ENCODE data around the gene CYP4X1. TPM values are rescaled to one million over a fixed set of nuclear protein-coding genes. Genes with fewer than 3 reads are reported as not detected.
"Not testable (repeated sequence)": the region's sequence is repeated elsewhere in the genome, so short reads cannot be mapped to it uniquely, and the experiment has no call there.

The CYP4X1 gene
- total RNA-seq, 1 experiment from 2014 or later = not detected

GRCh38 chr1:46983830-46984586 lies 39.5 kb upstream of the CYP4X1 start:
- CTCF ChIA-PET = no interaction called here

DNA sequence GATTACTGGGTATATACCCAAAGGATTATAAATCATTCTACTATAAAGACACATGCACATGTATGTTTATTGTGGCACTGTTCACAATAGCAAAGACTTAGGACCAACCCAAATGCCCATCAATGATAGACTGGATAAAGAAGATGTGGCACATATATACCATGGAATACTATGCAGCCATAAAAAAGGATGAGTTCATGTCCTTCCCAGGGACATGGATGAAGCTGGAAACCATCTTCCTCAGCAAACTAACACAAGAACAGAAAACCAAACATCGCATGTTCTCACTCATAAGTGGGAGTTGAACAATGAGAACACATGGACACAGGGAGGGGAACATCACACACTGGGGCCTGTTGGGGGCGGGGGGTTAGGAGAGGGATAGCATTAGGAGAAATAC lies 32.9 kb upstream of the CYP4X1 start:
- BruUV-seq (replicated peaks); CTCF ChIA-PET; H3K9me2 ChIP-seq (ENCODE audit: insufficient read depth); intact Hi-C loops (cut with micrococcal nuclease); H3K27me3 ChIP-seq (ENCODE audit: insufficient read depth, low read length); H3K27ac ChIP-seq (ENCODE audit: low read depth, low read length); H3K9ac ChIP-seq (ENCODE audit: low read length); ATAC-seq; H3K9me3 ChIP-seq (ENCODE audit: control insufficient read depth in 1 of 2, insufficient read depth in 1 of 2, low read depth in 1 of 2, low read length in 2 of 2); POLR2A ChIA-PET; H3K4me1 ChIP-seq (ENCODE audit: control insufficient read depth in 1 of 2, insufficient read depth in 2 of 2, low read length in 2 of 2); H3K79me2 ChIP-seq (ENCODE audit: insufficient read depth, low read length); H3K36me3 ChIP-seq (ENCODE audit: control insufficient read depth in 1 of 2, insufficient read depth in 2 of 2, low read length in 2 of 2); RAD21 ChIA-PET (ENCODE audit: low non-redundant PET in 1 of 2, low total read pairs in 2 of 2, uncharacterized antibody in 2 of 2, unreplicated experiment in 2 of 2); H3K4me2 ChIP-seq (ENCODE audit: low read length); H3K4me3 ChIP-seq (replicated peaks in 1 of 2; ENCODE audit: low read depth in 1 of 2, low read length in 2 of 2); DNase-seq (ENCODE audit: low read depth, low spot score); H4K20me1 ChIP-seq (ENCODE audit: insufficient read depth); H2AFZ ChIP-seq (ENCODE audit: low read depth, low read length, poor library complexity, severe bottlenecking): not testable (repeated sequence)

More at GRCh38 chr1:46983830-46984586, 39.5 kb upstream of the CYP4X1 start:
- no peaks in the 10 kb centered on the region for H4K20me1 ChIP-seq (ENCODE audit: insufficient read depth)
- H3K4me1 ChIP-seq (ENCODE audit: control insufficient read depth in 1 of 2, insufficient read depth in 2 of 2, low read length in 2 of 2) = no peaks in the 10 kb centered on the region
- H3K9ac ChIP-seq (ENCODE audit: low read length) = no peak overlapping the region
- no peak overlapping the region for H3K4me2 ChIP-seq (ENCODE audit: low read length)
- peaks cover 27% of the 10 kb centered on the region; the same call in 1 of the 2 replicates for H3K27me3 ChIP-seq (ENCODE audit: insufficient read depth, low read length)
- ChIA-PET POLR2A (no interaction called here), RAD21 (ENCODE audit: low non-redundant PET in 1 of 2, low total read pairs in 2 of 2, uncharacterized antibody in 2 of 2, unreplicated experiment in 2 of 2) (no interaction called here)
- no peaks in the 10 kb centered on the region for H3K9me2 ChIP-seq (ENCODE audit: insufficient read depth)
- no peaks in the 10 kb centered on the region for H3K79me2 ChIP-seq (ENCODE audit: insufficient read depth, low read length)
- no TSS peak for BruUV-seq (replicated peaks)
- H3K4me3 ChIP-seq (replicated peaks in 1 of 2; ENCODE audit: low read depth in 1 of 2, low read length in 2 of 2) = no peak overlapping the region
- intact Hi-C loops (cut with micrococcal nuclease) = no loop called here
- ATAC-seq (no peak), DNase-seq (ENCODE audit: low read depth, low spot score) (no peak)
- H2AFZ ChIP-seq (ENCODE audit: low read depth, low read length, poor library complexity, severe bottlenecking) = no peak overlapping the region
- TF ChIP-seq SRF (IDR thresholded peaks at IDR 0.05; ENCODE audit: low read depth) = no peak
- TF ChIP-seq EGR1 (IDR thresholded peaks at IDR 0.05; ENCODE audit: low read depth) = no peak
- no peak for TF ChIP-seq TCF7L2 (IDR thresholded peaks at IDR 0.05; ENCODE audit: borderline replicate concordance, extremely low read depth, insufficient read depth, insufficient read length)
- no peak for TF ChIP-seq MAX (IDR thresholded peaks at IDR 0.05)
- TF ChIP-seq POLR2A (IDR thresholded peaks at IDR 0.05; ENCODE audit: borderline replicate concordance, extremely low read depth, insufficient read depth, insufficient read length) = no peak
- TF ChIP-seq SP1 (IDR thresholded peaks at IDR 0.05; ENCODE audit: low read depth) = no peak
- TF ChIP-seq CEBPB (IDR thresholded peaks at IDR 0.05; ENCODE audit: low read depth) = no peak
- TF ChIP-seq, protein P1, sequence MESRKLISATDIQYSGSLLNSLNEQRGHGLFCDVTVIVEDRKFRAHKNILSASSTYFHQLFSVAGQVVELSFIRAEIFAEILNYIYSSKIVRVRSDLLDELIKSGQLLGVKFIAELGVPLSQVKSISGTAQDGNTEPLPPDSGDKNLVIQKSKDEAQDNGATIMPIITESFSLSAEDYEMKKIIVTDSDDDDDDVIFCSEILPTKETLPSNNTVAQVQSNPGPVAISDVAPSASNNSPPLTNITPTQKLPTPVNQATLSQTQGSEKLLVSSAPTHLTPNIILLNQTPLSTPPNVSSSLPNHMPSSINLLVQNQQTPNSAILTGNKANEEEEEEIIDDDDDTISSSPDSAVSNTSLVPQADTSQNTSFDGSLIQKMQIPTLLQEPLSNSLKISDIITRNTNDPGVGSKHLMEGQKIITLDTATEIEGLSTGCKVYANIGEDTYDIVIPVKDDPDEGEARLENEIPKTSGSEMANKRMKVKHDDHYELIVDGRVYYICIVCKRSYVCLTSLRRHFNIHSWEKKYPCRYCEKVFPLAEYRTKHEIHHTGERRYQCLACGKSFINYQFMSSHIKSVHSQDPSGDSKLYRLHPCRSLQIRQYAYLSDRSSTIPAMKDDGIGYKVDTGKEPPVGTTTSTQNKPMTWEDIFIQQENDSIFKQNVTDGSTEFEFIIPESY (IDR thresholded peaks at IDR 0.05; ENCODE audit: extremely low read depth, insufficient replicate concordance, low read length) = no peak
- no peak for TF ChIP-seq ZNF274 (IDR thresholded peaks at IDR 0.05; ENCODE audit: low read depth, low read length)
- no peak for TF ChIP-seq ZFX (IDR thresholded peaks at IDR 0.05)
- TF ChIP-seq SIN3A (IDR thresholded peaks at IDR 0.05; ENCODE audit: low read depth) = no peak
- no peak for TF ChIP-seq YY1 (IDR thresholded peaks at IDR 0.05; ENCODE audit: extremely low read depth, insufficient replicate concordance, low read depth, low read length)
- H3K36me3 ChIP-seq (ENCODE audit: control insufficient read depth in 1 of 2, insufficient read depth in 2 of 2, low read length in 2 of 2) = no peaks in the 10 kb centered on the region
- H3K9me3 ChIP-seq (ENCODE audit: control insufficient read depth in 1 of 2, insufficient read depth in 1 of 2, low read depth in 1 of 2, low read length in 2 of 2) = no peaks in the 10 kb centered on the region
- no peak overlapping the region for H3K27ac ChIP-seq (ENCODE audit: low read depth, low read length)
